ENCODE measurements around the gene BST1. TPM values are rescaled to one million over a fixed set of nuclear protein-coding genes. Genes with fewer than 3 reads are reported as not detected.

Gene BST1
- total RNA-seq, 1 donor = 19.7 TPM

DNA sequence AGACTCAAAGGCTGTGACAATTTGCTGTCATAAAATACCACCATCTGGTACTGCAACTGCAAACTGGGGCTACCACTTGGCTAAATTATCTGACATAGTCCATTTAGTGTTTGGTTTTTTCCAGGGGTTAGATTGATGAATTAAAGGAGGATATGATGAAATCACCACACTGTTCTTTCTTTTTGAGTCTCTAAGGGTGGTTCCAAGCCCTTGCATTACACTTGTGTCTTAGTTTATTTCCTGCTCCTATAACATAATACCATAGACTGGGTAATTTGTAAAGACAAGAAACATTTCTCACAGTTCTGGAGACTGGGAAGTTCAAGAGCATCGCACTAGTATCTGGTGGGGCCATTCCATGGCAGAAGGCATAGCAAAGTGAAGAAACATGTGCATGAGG is 43.2 kb downstream of the BST1 start:
- no peak overlapping the region for H3K4me3 ChIP-seq (ENCODE audit: low read depth, low read length)
- DNase-seq (ENCODE audit: low read depth) = no peak
- TF ChIP-seq, protein P1, sequence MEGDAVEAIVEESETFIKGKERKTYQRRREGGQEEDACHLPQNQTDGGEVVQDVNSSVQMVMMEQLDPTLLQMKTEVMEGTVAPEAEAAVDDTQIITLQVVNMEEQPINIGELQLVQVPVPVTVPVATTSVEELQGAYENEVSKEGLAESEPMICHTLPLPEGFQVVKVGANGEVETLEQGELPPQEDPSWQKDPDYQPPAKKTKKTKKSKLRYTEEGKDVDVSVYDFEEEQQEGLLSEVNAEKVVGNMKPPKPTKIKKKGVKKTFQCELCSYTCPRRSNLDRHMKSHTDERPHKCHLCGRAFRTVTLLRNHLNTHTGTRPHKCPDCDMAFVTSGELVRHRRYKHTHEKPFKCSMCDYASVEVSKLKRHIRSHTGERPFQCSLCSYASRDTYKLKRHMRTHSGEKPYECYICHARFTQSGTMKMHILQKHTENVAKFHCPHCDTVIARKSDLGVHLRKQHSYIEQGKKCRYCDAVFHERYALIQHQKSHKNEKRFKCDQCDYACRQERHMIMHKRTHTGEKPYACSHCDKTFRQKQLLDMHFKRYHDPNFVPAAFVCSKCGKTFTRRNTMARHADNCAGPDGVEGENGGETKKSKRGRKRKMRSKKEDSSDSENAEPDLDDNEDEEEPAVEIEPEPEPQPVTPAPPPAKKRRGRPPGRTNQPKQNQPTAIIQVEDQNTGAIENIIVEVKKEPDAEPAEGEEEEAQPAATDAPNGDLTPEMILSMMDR (IDR thresholded peaks at IDR 0.05; ENCODE audit: insufficient read depth, low read length) = no peak

DNA sequence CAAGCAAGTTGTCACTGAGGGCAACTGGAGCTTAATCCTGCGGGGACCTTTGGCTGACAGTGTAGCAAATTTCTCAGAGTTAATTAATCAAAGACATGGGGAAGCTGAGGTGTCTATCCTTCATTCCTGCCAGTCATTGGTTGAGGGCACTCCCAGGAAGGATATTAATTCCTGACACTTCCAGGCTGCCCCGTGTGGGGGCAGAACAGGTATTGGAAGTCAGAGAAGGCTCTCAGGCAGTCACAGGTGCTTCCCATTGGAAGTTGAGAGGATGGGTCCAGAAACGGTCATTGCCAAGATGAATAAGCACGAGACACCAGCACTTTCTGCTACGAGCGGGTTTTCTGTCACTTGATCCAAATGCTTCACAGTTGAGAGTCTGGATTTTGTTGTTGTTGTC is 46.1 kb downstream of the BST1 start:
- no peak for DNase-seq (ENCODE audit: low read depth)
- TF ChIP-seq, protein P1 (IDR thresholded peaks at IDR 0.05; ENCODE audit: insufficient read depth, low read length) = no peak

DNA sequence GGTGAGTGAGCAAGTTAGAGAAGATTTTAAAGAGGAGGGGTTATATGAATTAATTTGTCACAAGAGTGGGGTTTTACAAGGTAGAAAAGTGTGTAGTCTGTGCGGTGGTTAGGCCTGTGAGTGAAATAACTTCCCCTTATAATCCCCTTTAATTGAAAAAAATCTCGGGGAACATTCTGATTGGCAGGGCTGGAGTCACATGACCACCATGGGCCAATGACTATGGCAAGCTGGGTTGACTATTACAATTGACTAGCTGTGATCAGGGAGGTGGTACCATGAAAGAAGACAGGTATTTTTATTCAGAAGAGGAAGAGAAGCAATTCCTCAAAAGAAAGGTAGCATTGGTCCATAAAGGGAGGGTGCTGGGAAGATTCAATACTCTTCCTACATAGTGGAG is 48.3 kb downstream of the BST1 start:
- TF ChIP-seq, protein P1 (IDR thresholded peaks at IDR 0.05; ENCODE audit: insufficient read depth, low read length) = no peak
- H3K4me3 ChIP-seq (ENCODE audit: low read depth, low read length) = no peak overlapping the region
- no peak for DNase-seq (ENCODE audit: low read depth)

More for the DNA sequence above, 46.1 kb downstream of the BST1 start:
- no peak overlapping the region for H3K4me3 ChIP-seq (ENCODE audit: low read depth, low read length)

DNA sequence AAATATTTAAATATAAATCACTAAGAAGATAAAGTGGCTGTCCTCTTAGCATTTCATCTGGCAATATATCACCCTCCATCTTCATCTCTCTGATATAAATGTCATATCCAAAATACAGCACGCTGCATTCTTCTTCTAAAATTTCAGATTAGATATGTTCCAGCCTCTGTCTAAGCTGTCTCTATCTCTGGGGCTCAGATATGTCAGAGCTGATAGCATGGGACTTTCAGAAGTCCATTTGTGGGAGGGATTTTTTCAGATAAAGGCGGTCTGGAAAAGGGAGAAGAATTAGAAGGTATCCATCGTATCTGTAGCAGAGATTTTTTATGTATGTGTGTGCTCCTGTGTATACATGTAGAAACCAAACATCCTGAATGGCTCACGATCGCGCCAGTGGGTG is 50.2 kb downstream of the BST1 start:
- H3K4me3 ChIP-seq (ENCODE audit: low read depth, low read length) = no peak overlapping the region
- TF ChIP-seq, protein P1 (IDR thresholded peaks at IDR 0.05; ENCODE audit: insufficient read depth, low read length) = no peak
- DNase-seq (ENCODE audit: low read depth) = no peak

DNA sequence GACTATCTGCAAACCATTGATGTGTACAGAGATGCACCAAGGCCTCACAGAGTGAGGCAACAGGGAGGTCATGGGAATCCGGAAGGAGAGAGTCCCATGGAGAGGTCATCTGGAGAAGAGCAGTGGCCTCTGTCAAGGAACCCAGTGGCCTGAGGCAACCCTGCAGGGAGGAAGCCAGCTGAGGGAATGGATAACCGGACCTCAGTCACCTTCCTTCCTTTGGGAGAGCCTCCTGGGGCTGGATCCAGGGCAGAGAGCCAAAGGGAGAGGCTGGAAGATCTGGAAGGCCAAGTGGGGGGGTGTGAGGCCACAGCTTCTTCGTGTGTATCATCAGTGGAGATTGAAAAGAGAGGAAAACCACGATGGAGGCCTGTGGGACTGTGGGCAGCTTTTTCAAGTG is 50.9 kb downstream of the BST1 start:
- no peak overlapping the region for H3K4me3 ChIP-seq (ENCODE audit: low read depth, low read length)
- TF ChIP-seq, protein P1 (IDR thresholded peaks at IDR 0.05; ENCODE audit: insufficient read depth, low read length) = no peak
- DNase-seq (ENCODE audit: low read depth) = peak; percentile 33

DNA sequence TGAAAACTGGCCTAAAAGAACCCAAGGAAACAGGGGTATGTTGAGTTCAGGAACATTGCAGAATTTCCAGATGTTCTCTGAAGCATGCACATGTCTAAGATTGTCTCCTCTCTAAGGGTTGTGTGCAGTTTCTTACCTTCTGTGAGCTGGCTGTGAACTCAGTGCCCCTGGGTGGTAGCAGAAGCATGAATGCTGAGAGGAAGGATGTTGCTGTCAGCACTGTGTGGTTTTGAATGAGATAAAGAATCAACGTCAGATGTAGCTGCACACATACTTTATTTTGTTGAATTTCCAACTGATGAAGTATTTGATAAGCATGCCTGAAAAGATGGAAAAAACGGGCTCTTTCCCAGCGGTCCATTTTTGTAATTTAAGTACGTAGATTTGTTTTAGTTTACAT is 51.5 kb downstream of the BST1 start:
- no peak overlapping the region for H3K4me3 ChIP-seq (ENCODE audit: low read depth, low read length)
- TF ChIP-seq, protein P1 (IDR thresholded peaks at IDR 0.05; ENCODE audit: insufficient read depth, low read length) = no peak
- DNase-seq (ENCODE audit: low read depth) = peak; percentile 67
